Stimulated activated CD4-positive, alpha-beta T cell treated with anti-CD3 and anti-CD28 coated beads, Interleukin-1b, Interleukin-23, amount 100 ng/mL, for 24 hours (primary cell): ENCODE results near the gene ADIPOQ.
"Not testable (repeated sequence)": the region's sequence is repeated elsewhere in the genome, so short reads cannot be mapped to it uniquely, and the experiment has no call there.

Experiments used
- DNase-seq, 4 experiments: peaks; one replicate each; pipeline ENCODE4 v3.0.0-alpha.2; 2020; ENCODE audit warnings: low read depth in 4 of 4, low spot score in 1 of 4

Gene ADIPOQ

DNA sequence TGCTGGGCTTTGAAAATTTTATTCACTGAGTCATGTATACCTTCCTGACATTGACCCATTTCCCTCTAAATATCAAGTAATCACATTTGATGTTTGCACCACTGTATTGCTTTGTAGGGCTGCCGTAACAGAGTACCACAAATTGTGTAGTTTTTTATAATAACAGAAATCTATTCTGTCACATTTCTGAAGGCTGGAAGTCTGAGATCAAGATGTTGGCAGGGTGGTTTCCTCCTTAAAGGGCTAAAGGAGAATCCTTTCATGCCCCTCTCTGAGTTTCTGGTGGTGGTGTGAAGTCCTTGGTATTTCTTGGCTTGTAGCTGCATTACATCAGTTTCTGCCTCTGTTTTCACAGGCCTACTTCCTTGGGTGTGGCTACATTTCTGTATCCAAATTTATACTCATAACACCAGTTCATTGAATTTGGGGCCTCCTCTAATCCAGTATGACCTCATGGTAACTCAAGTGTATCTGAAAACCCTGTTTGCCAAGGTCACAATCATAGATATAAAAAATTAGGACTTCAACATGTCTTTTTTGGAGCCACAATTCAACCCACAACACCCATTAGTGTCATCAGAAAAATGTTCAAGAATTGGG, 58.7 kb downstream of the ADIPOQ start:
- DNase-seq = no peak

DNA sequence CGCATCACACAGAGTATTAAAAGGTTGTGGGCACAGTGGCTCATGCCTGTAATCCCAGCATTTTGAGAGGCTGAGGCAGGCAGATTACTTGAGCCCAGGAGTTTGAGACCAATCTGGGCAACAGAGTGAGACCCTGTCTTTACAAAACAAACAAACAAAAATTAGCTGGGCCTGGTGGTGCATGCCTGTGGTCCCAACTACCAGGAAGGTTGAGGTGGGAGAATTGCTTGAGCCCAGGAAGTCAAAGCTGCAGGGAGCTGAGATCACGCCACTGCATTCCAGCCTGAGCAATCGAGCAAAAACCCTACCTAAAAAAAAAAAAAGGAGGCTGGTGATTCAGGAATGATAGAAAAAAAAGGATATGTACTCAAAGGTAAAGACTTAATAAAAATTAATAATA, 59.6 kb downstream of the ADIPOQ start:
- no peak for DNase-seq

DNA sequence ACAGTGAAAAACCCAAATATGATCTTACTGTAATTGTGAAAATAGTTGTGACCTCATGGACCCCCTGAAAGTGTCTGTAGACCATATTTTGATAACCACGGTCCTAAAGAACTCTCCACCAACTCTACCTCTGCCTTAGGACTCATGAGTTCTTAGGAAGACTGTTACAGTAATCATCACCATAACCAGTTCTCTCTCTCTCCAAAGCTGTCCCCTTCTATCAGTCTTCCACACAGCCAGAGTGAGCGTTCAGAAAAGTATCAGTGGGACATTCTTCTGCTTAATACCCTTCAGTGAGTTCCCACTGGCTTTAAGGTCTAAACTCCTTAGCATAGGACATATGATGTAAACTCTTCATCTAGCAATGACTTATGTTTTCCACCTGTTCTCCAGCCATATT, 60.2 kb downstream of the ADIPOQ start:
- DNase-seq = no peak

DNA sequence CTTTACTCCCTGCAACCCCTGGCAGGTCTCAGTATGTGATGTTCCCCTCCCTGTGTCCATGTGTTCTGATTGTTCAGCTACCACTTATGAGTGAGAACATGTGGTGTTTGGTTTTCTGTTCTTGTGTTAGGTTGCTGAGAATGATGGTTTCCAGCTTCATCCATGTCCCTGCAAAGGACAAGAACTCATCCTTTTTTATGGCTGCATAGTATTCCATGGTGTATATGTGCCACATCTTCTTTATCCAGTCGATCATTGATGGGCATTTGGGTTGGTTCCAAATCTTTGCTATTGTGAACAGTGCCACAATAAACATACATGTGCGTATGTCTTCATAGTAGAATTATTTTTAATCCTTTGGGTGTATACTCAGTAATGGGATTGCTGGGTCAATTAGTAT, 61.2 kb downstream of the ADIPOQ start:
- DNase-seq = not testable (repeated sequence)

DNA sequence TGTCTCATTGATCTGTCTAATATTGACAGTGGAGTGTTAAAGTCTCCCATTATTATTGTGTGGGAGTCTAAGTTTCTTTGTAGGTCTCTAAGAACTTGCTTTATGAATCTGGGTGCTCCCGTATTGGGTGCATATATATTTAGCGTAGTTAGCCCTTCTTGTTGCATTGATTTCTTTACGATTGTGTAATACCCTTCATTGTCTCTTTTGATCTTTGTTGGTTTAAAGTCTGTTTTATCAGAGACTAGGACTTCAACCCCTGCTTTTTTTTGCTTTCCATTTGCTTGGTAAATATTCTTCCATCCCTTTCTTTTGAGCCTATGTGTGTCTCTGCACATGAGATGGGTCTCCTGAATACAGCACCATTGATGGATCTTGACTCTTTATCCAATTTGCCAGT, 64.6 kb downstream of the ADIPOQ start:
- not testable (repeated sequence) for DNase-seq
